ENCODE data around the gene NRTN. TPM values are rescaled to one million over a fixed set of nuclear protein-coding genes. Genes with fewer than 3 reads are reported as not detected.

Gene NRTN
- total RNA-seq, 1 experiment from 2014 or later, result 4.6 TPM

GRCh38 chr19:5827342-5827890 is 22.5 kb downstream of the NRTN start:
- H4K8ac ChIP-seq (replicated peaks; ENCODE audit: insufficient read length, low read depth, low read length), result no peak overlapping the region
- peaks cover 12% of the 10 kb centered on the region for H3K23me2 ChIP-seq (ENCODE audit: insufficient read length, low read depth, low read length, poor library complexity, severe bottlenecking)
- no peak overlapping the region for H2BK5ac ChIP-seq (ENCODE audit: insufficient read length, low read length)
- no peak overlapping the region for H3K23ac ChIP-seq (ENCODE audit: insufficient read length, low read depth, low read length)
- no peak overlapping the region for H2BK15ac ChIP-seq (ENCODE audit: low read depth, low read length)
- H2BK20ac ChIP-seq (ENCODE audit: low read depth, low read length, poor library complexity, severe bottlenecking), result no peak overlapping the region
- Mint-ChIP-seq H3K27ac (peak overlapping the region in 1 of 3 experiments; percentile 95; a peak in 3 of 7 replicates), H3K9me3 (peaks cover 0 to 1% of the 10 kb centered on the region in 2 experiments; a peak in 3 of 5 replicates), H3K27me3 (ENCODE audit: low read depth) (peaks cover 14% of the 10 kb centered on the region), H3K36me3 (ENCODE audit: insufficient read depth in 1 of 3, low read depth in 3 of 3) (no peaks in the 10 kb centered on the region), H3K4me3 (peak overlapping the region; percentile 85 to 93), H3K4me1 (peaks cover 2 to 16% of the 10 kb centered on the region in 2 experiments; a peak in 2 of 4 replicates)
- no peak overlapping the region for H3K56ac ChIP-seq (ENCODE audit: insufficient read length, low read depth, low read length)
- no peaks in the 10 kb centered on the region for H3K27me3 ChIP-seq (ENCODE audit: insufficient read depth, low read length)
- TF ChIP-seq CTCF (conservative IDR thresholded peaks at IDR 0.05), result no peak
- H3K9me3 ChIP-seq (ENCODE audit: control insufficient read depth, low read depth, low read length), result no peaks in the 10 kb centered on the region
- no peak overlapping the region for H3T11ph ChIP-seq (ENCODE audit: low read length)
- H4K20me1 ChIP-seq (ENCODE audit: control insufficient read depth, insufficient read depth, insufficient read length), result no peaks in the 10 kb centered on the region
- H2AK5ac ChIP-seq (ENCODE audit: insufficient read length, low read length), result no peak overlapping the region
- no peaks in the 10 kb centered on the region for H3K79me1 ChIP-seq (ENCODE audit: insufficient read depth, low read depth, low read length, poor library complexity, severe bottlenecking)
- H2AFZ ChIP-seq (ENCODE audit: low read length), result no peak overlapping the region
- H3K4me1 ChIP-seq (ENCODE audit: insufficient read depth, low read length), result no peaks in the 10 kb centered on the region
- no peak overlapping the region for H3K9ac ChIP-seq (ENCODE audit: extremely low read depth, insufficient read length, low read length)
- no CpG with 5 or more reads among the region's 37 CpGs for WGBS (ENCODE audit: extremely low coverage, insufficient read length, low lambda C conversion rate)
- peak overlapping the region; percentile 85 for H3K4me2 ChIP-seq (ENCODE audit: insufficient read depth, insufficient read length, low read length)
- no peak overlapping the region for H3K27ac ChIP-seq (ENCODE audit: insufficient read length, low read depth, low read length)
- DNase-seq, result no peak
- H3K79me2 ChIP-seq (ENCODE audit: insufficient read depth, low read length), result no peaks in the 10 kb centered on the region
- H3K4ac ChIP-seq (ENCODE audit: low read depth, low read length), result no peak overlapping the region
- H3K14ac ChIP-seq (ENCODE audit: insufficient read depth, low read length), result no peak overlapping the region
- H4K5ac ChIP-seq (ENCODE audit: insufficient read length, low read depth, low read length), result no peak overlapping the region
- no peak overlapping the region for H2BK120ac ChIP-seq (ENCODE audit: low read depth, low read length, poor library complexity, severe bottlenecking)
- H3K18ac ChIP-seq (ENCODE audit: insufficient read length, low read depth, low read length), result peak overlapping the region; percentile 32
- no peak overlapping the region for H2BK12ac ChIP-seq (ENCODE audit: insufficient read length, low read depth, low read length)
- H4K91ac ChIP-seq (ENCODE audit: insufficient read length, low read depth, low read length), result no peak overlapping the region

All from H9 (cell line).